GM12801 (cell line): ENCODE data around the gene MAGI2.

Experiments used
- CTCF ChIP-seq: IDR thresholded peaks from one replicate; pipeline ENCODE4 v1.5.1; 2011; ENCODE audit warnings: control low read depth; ENCODE audit not compliant: insufficient read length; ENCODE audit errors: extremely low read depth

MAGI2 gene

GRCh38 chr7:78649236-78649635 is 804.2 kb downstream of the MAGI2 start:
- no peak for TF ChIP-seq CTCF

DNA sequence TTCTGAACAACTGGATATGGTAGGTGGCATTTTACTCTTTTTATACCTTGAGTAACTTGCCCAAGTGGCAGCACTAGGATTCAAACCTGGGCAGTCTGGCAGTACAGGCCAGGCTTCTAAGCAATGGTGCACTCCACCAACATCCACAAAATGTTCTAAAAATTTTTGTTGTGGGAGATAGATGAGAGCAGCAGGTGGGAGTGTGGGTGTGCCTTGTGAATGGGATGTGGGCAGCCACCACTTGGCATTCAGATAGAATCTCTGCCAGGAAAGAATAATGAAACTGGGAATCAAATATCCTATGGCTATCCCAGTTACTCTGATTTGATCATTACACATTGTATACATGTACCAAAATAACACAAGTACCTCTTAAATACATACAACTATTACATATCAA is 810.7 kb downstream of the MAGI2 start:
- no peak for TF ChIP-seq CTCF

DNA sequence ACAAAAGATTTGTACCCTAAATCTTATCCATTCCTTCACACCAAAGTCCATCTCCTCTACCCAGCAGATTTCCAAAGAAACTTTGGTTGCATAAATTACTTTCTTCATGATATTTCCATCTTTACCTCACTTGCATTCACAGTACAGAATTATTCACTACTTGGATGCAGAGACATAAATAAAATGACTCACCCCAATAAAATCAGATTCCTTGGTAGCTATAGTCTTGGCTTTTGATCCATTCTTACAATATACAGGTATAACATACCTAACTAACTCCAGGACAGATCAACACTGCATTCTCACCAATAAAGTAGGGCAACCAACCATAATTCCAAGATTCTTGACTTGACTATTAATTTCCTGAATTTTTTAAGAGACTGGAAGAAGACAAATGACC is 815.1 kb downstream of the MAGI2 start:
- TF ChIP-seq CTCF, result no peak

GRCh38 chr7:78636727-78637126 is 816.7 kb downstream of the MAGI2 start:
- TF ChIP-seq CTCF, result no peak

DNA sequence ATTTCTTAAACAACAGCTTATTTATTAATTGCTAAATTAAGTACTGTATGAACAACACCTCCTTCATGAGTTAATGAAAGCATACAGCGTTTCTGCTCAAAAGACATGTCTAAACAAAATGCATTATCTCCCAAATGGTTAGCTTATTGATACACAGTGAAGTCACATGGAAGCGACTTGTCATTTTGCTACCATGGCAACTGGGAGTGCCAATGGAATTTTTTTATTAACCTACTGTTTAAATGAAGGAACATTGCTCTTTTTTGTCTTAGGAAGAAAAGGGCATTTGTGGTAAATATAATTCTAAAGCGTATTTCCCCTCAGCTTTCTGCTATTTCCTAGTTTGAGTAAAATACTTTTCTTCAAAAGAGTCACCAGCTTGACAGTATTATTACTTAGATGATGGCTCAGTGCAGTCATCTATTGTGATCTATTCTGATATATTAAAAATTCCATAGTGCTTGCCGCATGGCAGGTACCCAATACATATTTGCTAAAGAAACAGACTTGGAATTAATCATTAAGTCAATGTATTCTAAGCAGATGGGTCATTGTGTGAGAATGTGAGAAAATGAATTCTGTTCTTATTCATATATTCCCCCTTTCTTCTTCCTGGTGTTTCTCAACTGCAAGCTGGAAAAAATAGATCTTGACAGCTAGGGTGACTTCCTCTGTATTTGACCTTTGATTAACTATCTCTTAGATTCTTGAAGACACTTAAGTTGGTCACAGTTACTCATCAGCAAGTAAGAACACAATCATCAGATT is 818.3 kb downstream of the MAGI2 start:
- TF ChIP-seq CTCF, result no peak

DNA sequence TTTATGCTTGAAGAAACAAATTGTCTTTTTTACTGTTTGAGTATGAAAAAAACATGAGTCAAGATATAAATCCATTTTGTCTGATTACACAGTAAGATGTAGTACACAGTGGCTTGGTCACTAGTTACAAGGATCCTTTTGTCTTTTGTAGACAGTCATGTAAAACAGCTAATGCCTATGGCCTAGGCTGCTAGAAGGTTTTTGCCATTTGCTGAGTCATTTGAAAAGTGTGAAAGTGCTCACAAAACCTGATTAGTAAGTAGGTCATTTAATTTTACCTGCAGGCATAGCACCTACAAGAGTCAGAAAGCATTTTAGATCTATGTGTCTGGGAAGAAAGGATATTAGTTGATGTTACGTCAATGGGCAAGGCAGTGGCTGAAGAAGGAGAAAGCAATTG is 819.4 kb downstream of the MAGI2 start:
- TF ChIP-seq CTCF, result no peak

DNA sequence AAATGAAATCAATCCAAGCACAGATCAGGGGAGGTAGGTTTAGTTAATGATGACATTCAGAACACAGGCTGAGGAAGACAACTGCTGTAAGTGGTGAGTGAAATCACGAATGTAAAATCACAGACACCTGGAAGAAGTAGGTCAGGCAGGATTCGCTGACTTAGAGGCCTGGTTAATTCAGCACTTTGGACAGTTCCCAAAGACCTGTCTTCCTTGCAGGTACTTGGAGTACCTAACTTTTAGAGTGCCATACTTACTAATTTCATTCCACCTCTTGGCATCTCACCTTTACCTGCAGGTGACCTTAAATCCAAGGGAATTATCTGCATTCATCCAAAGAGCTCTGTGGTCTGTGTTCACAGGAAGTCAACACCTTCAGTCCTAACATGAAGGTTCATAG is 832.5 kb downstream of the MAGI2 start:
- no peak for TF ChIP-seq CTCF
